Astrocyte (in vitro differentiated cells and primary cell): ENCODE results near the gene RASEF. TPM values are rescaled to one million over a fixed set of nuclear protein-coding genes. Genes with fewer than 3 reads are reported as not detected.

Experiments used
- DNase-seq: peaks from one replicate; pipeline ENCODE4 v3.0.0-alpha.2; 2010; ENCODE audit warnings: low read depth
- FAIRE-seq: peaks from 2 replicates; lab custom pipeline; 2011; peaks lifted over from hg19 to GRCh38; lab: Jason Lieb, UNC
- H2AFZ ChIP-seq: 2 replicates; pipeline ENCODE4 v1.6.0; 2012; ENCODE audit warnings: low read depth, low read length, inconsistent platforms
- H3K27ac ChIP-seq: 2 replicates; pipeline ENCODE4 v1.5.1; 2011; ENCODE audit warnings: low read depth, low read length, inconsistent platforms
- H3K27me3 ChIP-seq: 2 replicates; pipeline ENCODE4 v1.6.0; 2011; ENCODE audit warnings: low read length, inconsistent platforms; ENCODE audit not compliant: insufficient read depth
- H3K36me3 ChIP-seq: 2 replicates; pipeline ENCODE4 v1.5.1; 2011; ENCODE audit warnings: low read length, inconsistent platforms; ENCODE audit not compliant: insufficient read depth
- H3K4me1 ChIP-seq: 2 replicates; pipeline ENCODE4 v1.5.1; 2011; ENCODE audit warnings: low read length, inconsistent platforms; ENCODE audit not compliant: insufficient read depth
- H3K4me2 ChIP-seq: 2 replicates; pipeline ENCODE4 v1.6.0; 2012; ENCODE audit warnings: low read length, inconsistent platforms
- H3K4me3 ChIP-seq: 2 replicates; pipeline ENCODE4 v1.5.1; 2011; ENCODE audit warnings: low read depth, mild to moderate bottlenecking, low read length, inconsistent platforms; ENCODE audit not compliant: insufficient read depth
- H3K79me2 ChIP-seq: 2 replicates; pipeline ENCODE4 v1.6.0; 2012; ENCODE audit warnings: mild to moderate bottlenecking, low read length, inconsistent platforms; ENCODE audit not compliant: insufficient read depth
- H3K9ac ChIP-seq: 2 replicates; pipeline ENCODE4 v1.6.0; 2012; ENCODE audit warnings: mild to moderate bottlenecking, low read length, inconsistent platforms
- H3K9me3 ChIP-seq: 2 replicates; pipeline ENCODE4 v1.5.1; 2012; ENCODE audit warnings: low read depth, mild to moderate bottlenecking, low read length, inconsistent platforms; ENCODE audit not compliant: insufficient read depth
- H4K20me1 ChIP-seq: 2 replicates; pipeline ENCODE4 v1.6.0; 2012; ENCODE audit warnings: low read length, inconsistent platforms; ENCODE audit not compliant: insufficient read depth
- H3K27ac Mint-ChIP-seq: one replicate; pipeline ENCODE4 v1.8.0; 2021; ENCODE audit warnings: mild to moderate bottlenecking, mixed read lengths; ENCODE audit not compliant: unreplicated experiment
- H3K27me3 Mint-ChIP-seq: one replicate; pipeline ENCODE4 v1.8.0; 2021; ENCODE audit warnings: low read depth, mixed read lengths; ENCODE audit not compliant: unreplicated experiment
- H3K36me3 Mint-ChIP-seq: one replicate; pipeline ENCODE4 v1.8.0; 2021; ENCODE audit warnings: low read depth, mixed read lengths; ENCODE audit not compliant: unreplicated experiment
- H3K4me1 Mint-ChIP-seq: one replicate; pipeline ENCODE4 v1.8.0; 2021; ENCODE audit warnings: low read depth, mixed read lengths; ENCODE audit not compliant: unreplicated experiment
- H3K4me3 Mint-ChIP-seq: one replicate; pipeline ENCODE4 v1.8.0; 2021; ENCODE audit warnings: mild to moderate bottlenecking, moderate library complexity, mixed read lengths; ENCODE audit not compliant: unreplicated experiment
- H3K9me3 Mint-ChIP-seq: one replicate; pipeline ENCODE4 v1.8.0; 2021; ENCODE audit warnings: mild to moderate bottlenecking, mixed read lengths; ENCODE audit not compliant: unreplicated experiment
- CTCF ChIP-seq: IDR thresholded peaks from 2 replicates; pipeline ENCODE4 v1.5.1; 2011; ENCODE audit warnings: low read depth, mild to moderate bottlenecking, inconsistent platforms, low read length, moderate library complexity; ENCODE audit not compliant: insufficient read depth
- EZH2 ChIP-seq: IDR thresholded peaks from 2 replicates; pipeline ENCODE4 v1.6.1; 2012; ENCODE audit warnings: mild to moderate bottlenecking, low read length, inconsistent platforms; ENCODE audit not compliant: insufficient read depth
- total RNA-seq: library from RNA; stranded (reverse); gene quantifications from 2 replicates; pipeline ENCODE4 v1.2.1, GENCODE V29; 2021

RASEF gene
- total RNA-seq, 1 donor from 2014 or later: 0.91 TPM

GRCh38 chr9:83015897-83016296, 47.0 kb downstream of the RASEF start:
- H3K4me3 Mint-ChIP-seq: no peak overlapping the region
- Histone ChIP-seq H3K9me3 (no peaks in the 10 kb centered on the region), H3K27me3 (no peaks in the 10 kb centered on the region), H4K20me1 (no peaks in the 10 kb centered on the region), H3K36me3 (no peaks in the 10 kb centered on the region), H3K4me1 (peaks cover 37% of the 10 kb centered on the region), H3K4me2 (no peak overlapping the region), H3K9ac (no peak overlapping the region), H3K79me2 (no peaks in the 10 kb centered on the region), H3K27ac (no peak overlapping the region), H3K4me3 (no peak overlapping the region), H2AFZ (no peak overlapping the region)
- H3K27ac Mint-ChIP-seq: no peak overlapping the region
- no peak for DNase-seq
- FAIRE-seq: no peak
- H3K4me1 Mint-ChIP-seq: peaks cover 20% of the 10 kb centered on the region
- TF ChIP-seq EZH2 (no peak), CTCF (no peak)
- H3K27me3 Mint-ChIP-seq: no peaks in the 10 kb centered on the region
- H3K9me3 Mint-ChIP-seq: no peaks in the 10 kb centered on the region
- peaks cover 2% of the 10 kb centered on the region for H3K36me3 Mint-ChIP-seq

- H3K27me3 Mint-ChIP-seq: no peaks in the 10 kb centered on the region
- Histone ChIP-seq H3K9ac (peak overlapping the region; percentile 70), H2AFZ (no peak overlapping the region), H3K4me3 (no peak overlapping the region), H3K4me1 (peaks cover 37% of the 10 kb centered on the region), H3K79me2 (no peaks in the 10 kb centered on the region), H3K9me3 (no peaks in the 10 kb centered on the region), H3K27me3 (no peaks in the 10 kb centered on the region), H4K20me1 (no peaks in the 10 kb centered on the region), H3K4me2 (peak overlapping the region; percentile 66), H3K36me3 (no peaks in the 10 kb centered on the region), H3K27ac (peak overlapping the region; percentile 88)
- peaks cover 18% of the 10 kb centered on the region for H3K4me1 Mint-ChIP-seq
- H3K36me3 Mint-ChIP-seq: peaks cover 2% of the 10 kb centered on the region
- FAIRE-seq (peak; percentile 84), DNase-seq (peak; percentile 95)
- peak overlapping the region; percentile 88 for H3K27ac Mint-ChIP-seq
- no peak overlapping the region for H3K4me3 Mint-ChIP-seq
- no peak for TF ChIP-seq EZH2
- no peak for TF ChIP-seq CTCF
- no peaks in the 10 kb centered on the region for H3K9me3 Mint-ChIP-seq
Measured at GRCh38 chr9:83013867-83014605, 48.9 kb downstream of the RASEF start.
